Endothelial cell of umbilical vein (primary cell): ENCODE measurements around the gene N4BP3. TPM values are rescaled to one million over a fixed set of nuclear protein-coding genes. Genes with fewer than 3 reads are reported as not detected.

Experiments used
- BruUV-seq: library from RNA; stranded (reverse); fragments of 400-500 nt; replicated peaks from 2 replicates; lab custom pipeline; 2021; lab: Mats Ljungman, UMichigan
- CTCF ChIA-PET: fragments of 300-600, 350-600 bp; sonication (Branson Sonifier 250); formaldehyde crosslinking; loops from one replicate; lab custom pipeline; 2021; ENCODE audit warnings: antibody characterized with exemption, inconsistent platforms; lab: Charles Lee
- POLR2A ChIA-PET: fragments of 300-600, 350-600 bp; sonication (Branson Sonifier 250); formaldehyde crosslinking; loops from one replicate; lab custom pipeline; 2021; ENCODE audit warnings: antibody characterized with exemption, inconsistent platforms; lab: Charles Lee
- DNase-seq: peaks from one replicate; pipeline ENCODE4 v3.0.0-alpha.2; 2011; ENCODE audit warnings: low read depth, low spot score
- FAIRE-seq: peaks from 2 replicates; lab custom pipeline; 2011; peaks lifted over from hg19 to GRCh38; lab: Jason Lieb, UNC
- H2AFZ ChIP-seq: 2 replicates; pipeline ENCODE4 v1.6.0; 2012; ENCODE audit warnings: low read depth, low read length, control low read depth, inconsistent platforms
- H3K27ac ChIP-seq: 2 replicates; pipeline ENCODE4 v1.5.1; 2011; ENCODE audit warnings: low read depth, mild to moderate bottlenecking, control low read depth, low read length, moderate library complexity; ENCODE audit not compliant: insufficient read depth
- H3K27me3 ChIP-seq, 2 experiments: 2 replicates each; pipeline versions ENCODE4 v1.6.0 to v1.6.1; 2011; ENCODE audit warnings: low read length in 2 of 2, mixed read lengths in 1 of 2; ENCODE audit not compliant: control insufficient read depth in 2 of 2, insufficient read depth in 2 of 2
- H3K36me3 ChIP-seq, 2 experiments: 2 replicates in 1 of 2; 3 replicates in 1 of 2; pipeline ENCODE4 v1.5.1; 2011; ENCODE audit warnings: low read length in 2 of 2, mild to moderate bottlenecking in 1 of 2, moderate library complexity in 1 of 2; ENCODE audit not compliant: control insufficient read depth in 2 of 2, insufficient read depth in 2 of 2; ENCODE audit errors: extremely low read depth in 1 of 2
- H3K4me1 ChIP-seq: 3 replicates; pipeline ENCODE4 v1.5.1; 2011; ENCODE audit warnings: mild to moderate bottlenecking, low read length; ENCODE audit not compliant: control insufficient read depth, insufficient read depth; ENCODE audit errors: extremely low read depth
- H3K4me2 ChIP-seq: 2 replicates; pipeline ENCODE4 v1.6.1; 2011; ENCODE audit warnings: low read length, control low read depth, mixed read lengths; ENCODE audit not compliant: insufficient read depth
- H3K4me3 ChIP-seq, 3 experiments: fragments of 200-600 bp in 1 of 3; sonication (generic), shearing (Covaris generic) in 1 of 3; replicated peaks in 1 of 3; 2 replicates each; pipeline ENCODE4 v1.5.1; 2011 to 2016; ENCODE audit warnings: control low read depth in 3 of 3, low read length in 3 of 3, mild to moderate bottlenecking in 2 of 3, inconsistent platforms in 1 of 3, low read depth in 1 of 3, moderate library complexity in 1 of 3; ENCODE audit not compliant: insufficient read depth in 1 of 3
- H3K79me2 ChIP-seq: 2 replicates; pipeline ENCODE4 v1.6.0; 2012; ENCODE audit warnings: low read length, inconsistent platforms; ENCODE audit not compliant: control insufficient read depth, insufficient read depth
- H3K9ac ChIP-seq: replicated peaks from 2 replicates; pipeline ENCODE3; 2011; ENCODE audit warnings: low read length, control low read depth; ENCODE audit not compliant: insufficient read depth; ENCODE audit errors: extremely low read depth
- H3K9me1 ChIP-seq: replicated peaks from 3 replicates; pipeline ENCODE4 v1.6.0; 2011; ENCODE audit warnings: mild to moderate bottlenecking, low read length; ENCODE audit not compliant: control insufficient read depth, insufficient read depth; ENCODE audit errors: extremely low read depth
- H3K9me3 ChIP-seq: replicated peaks from 2 replicates; pipeline ENCODE4 v1.5.1; 2012; ENCODE audit warnings: low read length, inconsistent platforms; ENCODE audit not compliant: control insufficient read depth, insufficient read depth
- H4K20me1 ChIP-seq: replicated peaks from 2 replicates; pipeline ENCODE3; 2011; ENCODE audit warnings: mild to moderate bottlenecking, low read length; ENCODE audit not compliant: control insufficient read depth, insufficient read depth; ENCODE audit errors: extremely low read depth
- CTCF ChIP-seq, 2 donors: IDR thresholded peaks; 1 replicate in 1 of 2; 2 replicates in 1 of 2; pipeline ENCODE4 v1.5.1; 2011; ENCODE audit warnings: low read length in 2 of 2, mild to moderate bottlenecking in 2 of 2, moderate library complexity in 2 of 2, control low read depth in 1 of 2, inconsistent platforms in 1 of 2, low read depth in 1 of 2; ENCODE audit not compliant: insufficient read depth in 1 of 2; ENCODE audit errors: extremely low read depth in 1 of 2
- GATA2 ChIP-seq: IDR thresholded peaks from 2 replicates; pipeline ENCODE4 v1.7.0; 2011; ENCODE audit warnings: low read depth, mild to moderate bottlenecking, moderate library complexity, mixed read lengths, low read length; ENCODE audit not compliant: insufficient read length, insufficient read depth
- JUN ChIP-seq: IDR thresholded peaks from 2 replicates; pipeline ENCODE4 v1.6.1; 2011; ENCODE audit warnings: borderline replicate concordance, low read depth; ENCODE audit not compliant: insufficient read length, insufficient read depth
- MAX ChIP-seq: IDR thresholded peaks from 2 replicates; pipeline ENCODE4 v1.6.1; 2011; ENCODE audit not compliant: insufficient read depth, insufficient read length
- MYC ChIP-seq: IDR thresholded peaks from one replicate; pipeline ENCODE4 v1.6.1; 2011; ENCODE audit warnings: mild to moderate bottlenecking, low read depth, low read length
- POLR2AphosphoS5 ChIP-seq: IDR thresholded peaks from 2 replicates; pipeline ENCODE4 v1.6.1; 2012; ENCODE audit warnings: low read depth, mild to moderate bottlenecking, control low read depth, low read length, moderate library complexity; ENCODE audit not compliant: insufficient read depth
- dilution Hi-C: fragments of 300-500 bp; cut with MboI; formaldehyde crosslinking; loops from one replicate; pipeline ENCODE4 v1.15.0; 2019; ENCODE audit warnings: low sequenced_read_pairs; ENCODE audit not compliant: extremely low pct_ligation_motif_present
- intact Hi-C: fragments of 100-400 bp; cut with micrococcal nuclease; formaldehyde crosslinking; loops from one replicate; pipeline ENCODE4 v1.10.0; 2022
- polyA plus RNA-seq, 4 experiments: library from polyadenylated mRNA; depleted of rRNA in 3 of 4; stranded (reverse) in 3 of 4; unstranded in 1 of 4; fragments of >200 nt; gene quantifications; 2 replicates each; pipeline versions ENCODE4 v1.2.1 to v1.2.3, GENCODE V29; 2011 to 2012; ENCODE audit warnings: missing spikeins in 1 of 4
- total RNA-seq: library from RNA; stranded (reverse); gene quantifications from 2 replicates; pipeline ENCODE4 v1.2.3, GENCODE V29; 2021

The N4BP3 gene
- total and polyA plus RNA-seq, 2 donors (not counting 3 experiments of a cell fraction or from before 2014, with no cell fraction given): 11.8 to 38.2 TPM

- dilution Hi-C loops (no loop called here), intact Hi-C loops (no loop called here)
- BruUV-seq: no TSS peak
These were observed 5.5 kb upstream of the N4BP3 start for GRCh38 chr5:178107756-178108310.

More at GRCh38 chr5:178107756-178108310, 5.5 kb upstream of the N4BP3 start:
- POLR2A ChIA-PET: no interaction called here
- no peak overlapping the region for H3K4me2 ChIP-seq
- no peaks in the 10 kb centered on the region for H3K9me3 ChIP-seq
- no peaks in the 10 kb centered on the region for H3K4me1 ChIP-seq
- FAIRE-seq (no peak), DNase-seq (no peak)
- no peaks in the 10 kb centered on the region for H4K20me1 ChIP-seq
- H3K27ac ChIP-seq: no peak overlapping the region
- CTCF ChIA-PET: interaction anchor here (1.4 to 5.1 kb wide), 2 partner anchors 11 to 32 kb away, joined by 4 to 26 read pairs; no protein-coding TSS in a partner anchor
- no peaks in the 10 kb centered on the region for H3K79me2 ChIP-seq
- H3K4me3 ChIP-seq: no peak overlapping the region
- no peaks in the 10 kb centered on the region for H3K36me3 ChIP-seq
- TF ChIP-seq MYC (no peak), MAX (no peak), POLR2AphosphoS5 (no peak), JUN (no peak), CTCF (IDR thresholded peaks at IDR 0.05; ENCODE audit: extremely low read depth in 1 of 2, insufficient read depth in 1 of 2, low read depth in 1 of 2, low read length in 2 of 2) (no peak), GATA2 (no peak)
- no peak overlapping the region for H2AFZ ChIP-seq
- no peaks in the 10 kb centered on the region for H3K27me3 ChIP-seq
- no peak overlapping the region for H3K9ac ChIP-seq
- H3K9me1 ChIP-seq: no peaks in the 10 kb centered on the region
